Measurements from ENCODE around the gene MZB1. TPM values are rescaled to one million over a fixed set of nuclear protein-coding genes. Genes with fewer than 3 reads are reported as not detected.

The MZB1 gene
- total and polyA plus RNA-seq, 2 of the 13 experiments (the other 11 are each of a cell fraction or from before 2014, with no cell fraction given) = 0.31 to 0.40 TPM

GRCh38 chr5:139341689-139342422, 47.9 kb downstream of the MZB1 start, which contains the start of gene PAIP2 (continued):
- TF ChIP-seq ZBTB25 (CRISPR knock-in tag; IDR thresholded peaks at IDR 0.05) = peak; percentile 32; the same call in 1 of the 2 replicates
- TF ChIP-seq BRD4 (CRISPR knock-in tag; IDR thresholded peaks at IDR 0.05) = peak; percentile 53; the same call in 1 of the 2 replicates
- no peak; the same call in 1 of the 2 replicates for TF ChIP-seq ZNF460 (CRISPR knock-in tag; IDR thresholded peaks at IDR 0.05; ENCODE audit: borderline replicate concordance)
- no peak for TF ChIP-seq ZNF652 (CRISPR knock-in tag; IDR thresholded peaks at IDR 0.05; ENCODE audit: borderline replicate concordance, low read depth)
- peak; percentile 67; the same call in 1 of the 2 replicates for TF ChIP-seq ESRRA (CRISPR knock-in tag; IDR thresholded peaks at IDR 0.05; ENCODE audit: low read depth)
- no peak for TF ChIP-seq PRDM4 (CRISPR knock-in tag; IDR thresholded peaks at IDR 0.05; ENCODE audit: borderline replicate concordance)
- peak; percentile 60 for TF ChIP-seq DMAP1 (CRISPR knock-in tag; IDR thresholded peaks at IDR 0.05)
- TF ChIP-seq TBX2 (CRISPR knock-in tag; IDR thresholded peaks at IDR 0.05; ENCODE audit: borderline replicate concordance) = peak; percentile 85
- TF ChIP-seq ZNF850 (CRISPR knock-in tag; conservative IDR thresholded peaks at IDR 0.05) = no peak
- TF ChIP-seq ZNF446 (CRISPR knock-in tag; IDR thresholded peaks at IDR 0.05) = no peak
- no peak; the same call in 1 of the 2 replicates for TF ChIP-seq ZNF138 (CRISPR knock-in tag; IDR thresholded peaks at IDR 0.05; ENCODE audit: low read depth)
- TF ChIP-seq ZFP1 (CRISPR knock-in tag; IDR thresholded peaks at IDR 0.05) = no peak
- TF ChIP-seq ZNF326 (CRISPR knock-in tag; IDR thresholded peaks at IDR 0.05; ENCODE audit: borderline replicate concordance) = no peak
- no peak for TF ChIP-seq SIX1 (CRISPR knock-in tag; IDR thresholded peaks at IDR 0.05; ENCODE audit: borderline replicate concordance)
- no peak for TF ChIP-seq ZNF468 (CRISPR knock-in tag; IDR thresholded peaks at IDR 0.05)
- no peak for TF ChIP-seq CEBPZ (IDR thresholded peaks at IDR 0.05; ENCODE audit: low read length)
- peak; percentile 40; the same call in 1 of the 2 replicates for TF ChIP-seq ZNF441 (CRISPR knock-in tag; IDR thresholded peaks at IDR 0.05; ENCODE audit: borderline replicate concordance)
- no peak for TF ChIP-seq SKIL (CRISPR knock-in tag; IDR thresholded peaks at IDR 0.05; ENCODE audit: borderline replicate concordance)
